NOMO-1 treated with dmso at 0.1 percent for 144 hours (cell line): ENCODE measurements around the gene FRMPD1.
"Not testable (repeated sequence)": the region's sequence is repeated elsewhere in the genome, so short reads cannot be mapped to it uniquely, and the experiment has no call there.

Experiments
- DNase-seq: peaks from one replicate; lab custom pipeline; 2025; ENCODE audit not compliant: unreplicated experiment; lab: John Stamatoyannopoulos, UW

The FRMPD1 gene

GRCh38 chr9:37732086-37732741 is 81.5 kb downstream of the FRMPD1 start:
- DNase-seq = no peak

DNA sequence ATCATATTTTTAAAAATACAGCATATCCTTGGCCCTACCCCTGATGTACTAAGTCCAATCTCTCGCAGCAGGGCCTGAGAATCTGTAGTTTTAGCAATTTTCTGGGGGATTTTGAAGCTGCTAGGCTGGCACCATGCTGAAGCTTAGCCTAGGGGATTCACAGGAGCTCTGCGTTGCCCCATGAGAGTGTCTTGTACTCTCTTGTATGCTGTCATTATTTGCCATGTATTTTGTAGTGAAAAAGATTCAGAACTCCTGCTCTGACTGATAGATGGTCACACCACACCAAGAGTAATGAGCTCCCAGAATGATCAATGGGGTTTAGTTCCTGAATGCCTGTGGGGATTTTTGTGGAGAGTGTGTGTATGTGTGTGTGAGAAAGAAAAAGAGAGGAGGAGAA is 82.2 kb downstream of the FRMPD1 start:
- DNase-seq = no peak

GRCh38 chr9:37739222-37739621 is 88.5 kb downstream of the FRMPD1 start:
- DNase-seq = no peak

DNA sequence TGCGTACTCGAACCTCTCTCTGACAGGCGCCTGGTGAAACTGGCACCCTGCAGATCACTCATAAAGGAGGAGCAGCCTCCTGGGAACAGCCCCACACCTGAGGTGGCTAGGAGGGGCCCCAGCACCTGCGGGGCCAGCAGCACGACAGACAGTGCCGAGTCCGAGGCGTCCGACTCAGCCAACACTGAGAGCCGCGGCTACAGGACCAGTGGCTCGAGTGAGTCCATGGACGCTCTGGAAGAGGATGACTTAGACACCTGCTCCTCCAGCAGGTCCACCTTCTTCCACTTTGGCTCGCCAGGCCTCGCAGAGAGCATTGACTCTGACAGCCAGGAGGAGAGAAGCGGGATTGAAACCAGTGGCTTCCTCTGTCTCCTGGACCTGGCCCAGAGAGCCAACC is 89.4 kb downstream of the FRMPD1 start:
- DNase-seq = no peak

GRCh38 chr9:37740631-37741328 is 90.0 kb downstream of the FRMPD1 start:
- no peak for DNase-seq

- no peak for DNase-seq
Measured at GRCh38 chr9:37745970-37746369, 95.2 kb downstream of the FRMPD1 start.

GRCh38 chr9:37746448-37747270 is 95.9 kb downstream of the FRMPD1 start:
- no peak for DNase-seq

- DNase-seq = no peak
Measured at GRCh38 chr9:37747271-37747753, 96.6 kb downstream of the FRMPD1 start.

DNA sequence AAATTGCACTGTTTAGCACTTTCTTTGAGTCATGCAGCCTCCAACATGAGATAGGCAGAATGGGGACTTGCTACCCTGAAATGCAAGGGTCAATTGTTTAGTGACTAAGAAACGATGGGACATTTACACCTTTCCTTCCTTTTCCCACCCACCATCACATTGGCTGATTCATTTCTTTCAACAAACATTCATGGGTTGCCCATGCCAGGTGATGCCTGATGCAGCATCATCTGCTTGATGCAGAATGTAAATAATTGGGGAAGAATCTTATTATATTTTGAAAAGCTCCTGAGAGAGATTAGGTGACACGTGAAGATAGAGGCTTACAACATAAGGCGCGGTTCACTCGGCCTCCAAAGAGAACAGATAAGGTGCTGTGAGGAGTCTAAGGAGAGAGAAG is 98.4 kb downstream of the FRMPD1 start:
- DNase-seq = no peak

- DNase-seq = no peak
Measured at GRCh38 chr9:37751186-37751585, 100.4 kb downstream of the FRMPD1 start.

DNA sequence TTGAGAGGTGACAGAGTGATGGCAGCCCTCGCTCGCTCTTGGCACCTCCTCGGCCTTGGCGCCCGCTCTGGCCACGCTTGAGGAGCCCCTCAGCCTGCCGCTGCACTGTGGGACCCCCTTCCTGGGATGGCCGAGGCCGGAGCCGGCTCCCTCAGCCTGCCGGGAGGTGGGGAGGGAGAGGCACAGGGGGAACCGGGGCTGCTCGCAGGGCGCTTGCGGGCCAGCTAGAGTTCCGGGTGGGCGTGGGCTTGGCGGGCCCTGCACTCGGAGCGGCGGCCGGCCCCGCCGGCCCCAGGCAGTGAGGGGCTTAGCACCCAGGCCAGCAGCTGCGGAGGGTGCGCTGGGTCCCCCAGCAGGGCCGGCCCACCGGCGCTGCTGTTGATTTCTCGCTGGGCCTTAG is 101.0 kb downstream of the FRMPD1 start:
- DNase-seq = not testable (repeated sequence)

- DNase-seq = not testable (repeated sequence)
Measured at GRCh38 chr9:37752112-37752511, 101.4 kb downstream of the FRMPD1 start.

GRCh38 chr9:37752642-37753488 is 102.1 kb downstream of the FRMPD1 start:
- DNase-seq = no peak

GRCh38 chr9:37753489-37754190 is 102.9 kb downstream of the FRMPD1 start, which contains the start of gene TRMT10B:
Gene TRMT10B (plus strand): TSS chr9:37753805. CDS start chr9:37761932, 8,127 bp downstream.
- DNase-seq = peak; percentile 30

DNA sequence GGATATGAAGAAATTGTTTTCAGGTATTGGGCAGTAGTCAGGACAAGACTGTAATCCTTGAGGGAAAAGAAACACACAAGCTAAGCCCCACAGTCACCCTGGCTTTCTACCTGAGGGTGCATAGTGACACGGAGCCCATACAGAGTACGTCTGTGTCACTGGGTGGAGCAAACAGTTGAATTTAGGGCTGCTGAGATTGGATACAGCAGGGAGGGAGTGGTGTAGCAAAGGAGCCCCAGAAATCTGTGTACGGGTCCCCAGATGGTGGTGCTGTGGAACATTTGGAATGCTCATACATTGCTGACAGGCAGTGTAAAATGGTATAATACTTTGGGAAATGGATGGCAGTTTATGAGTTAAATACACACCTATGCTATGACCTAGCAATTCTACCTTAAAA is 108.0 kb downstream of the FRMPD1 start:
- no peak for DNase-seq

GRCh38 chr9:37760416-37761161 is 109.8 kb downstream of the FRMPD1 start:
- no peak for DNase-seq

- no peak for DNase-seq
Measured at GRCh38 chr9:37761511-37761910, 110.8 kb downstream of the FRMPD1 start.

- DNase-seq = not testable (repeated sequence)
Measured at GRCh38 chr9:37765263-37765662, 114.5 kb downstream of the FRMPD1 start.

- no peak for DNase-seq
Measured at GRCh38 chr9:37769306-37769705, 118.6 kb downstream of the FRMPD1 start.
